ENCODE results near the gene SPDYE16. TPM values are rescaled to one million over a fixed set of nuclear protein-coding genes. Genes with fewer than 3 reads are reported as not detected.

SPDYE16 gene
- total RNA-seq, 1 donor from 2014 or later, result 0.35 TPM

Other genes starting within 250 kb of the SPDYE16 start
- gene HSPB1, start 240.6 kb downstream of the SPDYE16 start, total RNA-seq, result 57.1 and 67.2 TPM in 2 replicates
- 200 and 209 TPM in 2 replicates for gene YWHAG, start 184.3 kb downstream of the SPDYE16 start, total RNA-seq
- 1.0 and 1.1 TPM in 2 replicates for gene SSC4D, start 133.6 kb downstream of the SPDYE16 start, total RNA-seq
- 0.49 TPM in 1 of 2 replicates, not detected in the other for gene ZP3, start 118.3 kb downstream of the SPDYE16 start, total RNA-seq
- gene DTX2, start 81.6 kb downstream of the SPDYE16 start, total RNA-seq, result 23.7 and 24.2 TPM in 2 replicates
- gene UPK3B, start 32.7 kb downstream of the SPDYE16 start, total RNA-seq, result 0.77 TPM in 1 of 2 replicates, not detected in the other
- gene POMZP3, start 84.0 kb upstream of the SPDYE16 start, total RNA-seq, result 9.4 and 9.8 TPM in 2 replicates

Measured in neural crest cell (in vitro differentiated cells).